Natural killer cell (primary cell): ENCODE measurements around the gene PITX3. TPM values are rescaled to one million over a fixed set of nuclear protein-coding genes. Genes with fewer than 3 reads are reported as not detected.
A peak's percentile ranks its signal among the peaks of the same experiment; 100 is the strongest.

ENCODE experiments used
- ATAC-seq, 3 donors: fragments of 150-1000 bp in 2 of 3; fragments of 200-7000 bp in 1 of 3; cut with Tn5 transposase; 1 replicate in 1 of 3; 2 replicates in 2 of 3; pipeline ENCODE4 v1.10.0; 2021; ENCODE audit warnings: mild to moderate bottlenecking in 2 of 3, moderate library complexity in 2 of 3
- DNase-seq, 2 donors: peaks; one replicate each; pipeline versions ENCODE4 v3.0.0 to v3.0.0-alpha.2; 2013 to 2021; ENCODE audit warnings: mixed read lengths in 1 of 2
- H3K27ac ChIP-seq: one replicate; pipeline ENCODE4 v1.5.1; 2013; ENCODE audit warnings: mild to moderate bottlenecking, low read length
- H3K27me3 ChIP-seq: one replicate; pipeline ENCODE4 v1.6.1; 2013; ENCODE audit warnings: low read length; ENCODE audit not compliant: control insufficient read depth, insufficient read depth
- H3K36me3 ChIP-seq: one replicate; pipeline ENCODE4 v1.6.1; 2013; ENCODE audit warnings: low read length; ENCODE audit not compliant: control insufficient read depth, insufficient read depth
- H3K4me1 ChIP-seq: one replicate; pipeline ENCODE4 v1.6.1; 2013; ENCODE audit warnings: low read length; ENCODE audit not compliant: control insufficient read depth, insufficient read depth
- H3K4me3 ChIP-seq: one replicate; pipeline ENCODE4 v1.5.1; 2013; ENCODE audit warnings: low read length
- H3K9me3 ChIP-seq: one replicate; pipeline ENCODE4 v1.6.1; 2013; ENCODE audit warnings: low read length; ENCODE audit not compliant: control insufficient read depth, insufficient read depth
- H3K27ac Mint-ChIP-seq, 2 donors: one replicate each; pipeline ENCODE4 v1.8.0; 2022; ENCODE audit warnings: mild to moderate bottlenecking in 2 of 2, mixed read lengths in 2 of 2, moderate library complexity in 1 of 2
- H3K27me3 Mint-ChIP-seq, 2 donors: one replicate each; pipeline ENCODE4 v1.8.0; 2022; ENCODE audit warnings: low read depth in 2 of 2, mixed read lengths in 2 of 2
- H3K36me3 Mint-ChIP-seq: one replicate; pipeline ENCODE4 v1.8.0; 2022; ENCODE audit warnings: mixed read lengths
- H3K4me1 Mint-ChIP-seq, 2 donors: one replicate each; pipeline ENCODE4 v1.8.0; 2022; ENCODE audit warnings: mixed read lengths in 2 of 2
- H3K4me3 Mint-ChIP-seq: one replicate; pipeline ENCODE4 v1.8.0; 2022; ENCODE audit warnings: mild to moderate bottlenecking, moderate library complexity, mixed read lengths
- H3K9me3 Mint-ChIP-seq, 2 donors: one replicate each; pipeline ENCODE4 v1.8.0; 2022; ENCODE audit warnings: mixed read lengths in 2 of 2
- WGBS: methylation state at CpG from one replicate; pipeline ENCODE4 v1.1.7; 2013; ENCODE audit warnings: missing lambda C conversion rate; ENCODE audit not compliant: insufficient coverage; 5-methylcytosine and 5-hydroxymethylcytosine counted together
- intact Hi-C: fragments of 100-400 bp; cut with micrococcal nuclease; formaldehyde crosslinking; loops from one replicate; pipeline ENCODE4 v1.14.2; 2022
- total RNA-seq, 4 donors: library from RNA; stranded (reverse); fragments of 120-200 nt in 1 of 4; gene quantifications; one replicate each; pipeline versions ENCODE4 v1.2.3 to v1.2.4, GENCODE V29; 2013 to 2022
- TF ChIP-seq, protein P1 (sequence below): fragments of 200-600 bp; IDR thresholded peaks from one replicate; pipeline ENCODE4 v1.8.0; 2022; ENCODE audit warnings: antibody characterized with exemption

The PITX3 gene
- total RNA-seq, 3 donors from 2014 or later (not counting 1 experiment from before 2014, with no cell fraction given): not detected

GRCh38 chr10:102230861-102231356 is 10.4 kb downstream of the PITX3 start:
- Mint-ChIP-seq H3K4me3 (peak overlapping the region; percentile 91), H3K4me1 (peaks cover 22 to 39% of the 10 kb centered on the region in 2 donors), H3K27me3 (peaks cover 30 to 65% of the 10 kb centered on the region in 2 donors), H3K27ac (peak overlapping the region in 1 of 2 donors; percentile 42), H3K9me3 (no peaks in the 10 kb centered on the region), H3K36me3 (no peaks in the 10 kb centered on the region)
- ATAC-seq (peak in 2 of 3 donors; percentile 17 to 20), DNase-seq (peak; percentile 45 to 73)
- H3K27me3 ChIP-seq: peaks cover 43% of the 10 kb centered on the region
- 2% methylated on average over 52 of the region's 52 CpGs for WGBS
- H3K36me3 ChIP-seq: no peaks in the 10 kb centered on the region
- H3K9me3 ChIP-seq: no peaks in the 10 kb centered on the region
- intact Hi-C loops: loop anchor here (2.0 kb wide), 1 partner anchor 168 kb away; no protein-coding TSS in a partner anchor
- TF ChIP-seq, protein P1, sequence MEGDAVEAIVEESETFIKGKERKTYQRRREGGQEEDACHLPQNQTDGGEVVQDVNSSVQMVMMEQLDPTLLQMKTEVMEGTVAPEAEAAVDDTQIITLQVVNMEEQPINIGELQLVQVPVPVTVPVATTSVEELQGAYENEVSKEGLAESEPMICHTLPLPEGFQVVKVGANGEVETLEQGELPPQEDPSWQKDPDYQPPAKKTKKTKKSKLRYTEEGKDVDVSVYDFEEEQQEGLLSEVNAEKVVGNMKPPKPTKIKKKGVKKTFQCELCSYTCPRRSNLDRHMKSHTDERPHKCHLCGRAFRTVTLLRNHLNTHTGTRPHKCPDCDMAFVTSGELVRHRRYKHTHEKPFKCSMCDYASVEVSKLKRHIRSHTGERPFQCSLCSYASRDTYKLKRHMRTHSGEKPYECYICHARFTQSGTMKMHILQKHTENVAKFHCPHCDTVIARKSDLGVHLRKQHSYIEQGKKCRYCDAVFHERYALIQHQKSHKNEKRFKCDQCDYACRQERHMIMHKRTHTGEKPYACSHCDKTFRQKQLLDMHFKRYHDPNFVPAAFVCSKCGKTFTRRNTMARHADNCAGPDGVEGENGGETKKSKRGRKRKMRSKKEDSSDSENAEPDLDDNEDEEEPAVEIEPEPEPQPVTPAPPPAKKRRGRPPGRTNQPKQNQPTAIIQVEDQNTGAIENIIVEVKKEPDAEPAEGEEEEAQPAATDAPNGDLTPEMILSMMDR: no peak
- H3K4me1 ChIP-seq: peaks cover 31% of the 10 kb centered on the region
- peak overlapping the region; percentile 25 for H3K4me3 ChIP-seq
- no peak overlapping the region for H3K27ac ChIP-seq

DNA sequence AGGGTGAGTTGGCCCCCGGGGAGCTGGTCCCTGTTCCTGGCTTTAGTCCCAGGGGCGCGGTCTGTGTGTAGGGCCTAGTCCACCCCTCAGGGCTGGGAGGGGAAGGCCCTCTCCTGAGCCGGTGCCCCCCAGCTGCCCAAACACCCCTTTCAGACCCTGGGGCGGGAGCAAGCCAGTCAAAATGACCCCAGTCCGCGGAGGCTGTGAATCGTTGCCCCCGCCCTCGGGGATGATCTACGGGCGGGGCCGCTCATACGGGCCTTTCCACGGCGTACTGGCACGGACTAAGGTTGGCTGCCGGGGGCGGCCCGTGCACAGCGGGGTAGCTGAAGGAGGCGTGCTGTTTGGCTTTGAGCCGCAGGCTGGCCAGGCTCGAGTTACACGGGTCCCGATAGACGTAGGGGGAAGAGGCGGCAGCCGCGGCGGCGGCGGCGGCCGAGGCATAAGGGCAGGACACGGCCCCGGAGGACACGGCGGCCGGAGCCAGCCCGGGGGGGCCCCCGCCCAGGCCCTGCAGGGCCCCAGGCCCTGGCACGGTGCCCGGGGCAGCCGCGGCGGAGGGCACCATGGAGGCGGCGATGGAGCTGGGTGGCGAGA is 10.9 kb downstream of the PITX3 start:
- Histone ChIP-seq H3K4me1 (peaks cover 35% of the 10 kb centered on the region), H3K36me3 (no peaks in the 10 kb centered on the region), H3K27ac (no peak overlapping the region), H3K4me3 (peak overlapping the region; percentile 25), H3K9me3 (no peaks in the 10 kb centered on the region), H3K27me3 (peaks cover 41% of the 10 kb centered on the region)
- peaks cover 24 to 60% of the 10 kb centered on the region in 2 donors for H3K27me3 Mint-ChIP-seq
- peak overlapping the region in 1 of 2 donors; percentile 42 for H3K27ac Mint-ChIP-seq
- peaks cover 26 to 44% of the 10 kb centered on the region in 2 donors for H3K4me1 Mint-ChIP-seq
- TF ChIP-seq, protein P1: no peak
- no peaks in the 10 kb centered on the region for H3K36me3 Mint-ChIP-seq
- no peaks in the 10 kb centered on the region for H3K9me3 Mint-ChIP-seq
- intact Hi-C loops: loop anchor here (2.0 kb wide), 1 partner anchor 168 kb away; no protein-coding TSS in a partner anchor
- ATAC-seq (peak in 2 of 3 donors; percentile 12 to 18), DNase-seq (peak; percentile 27 to 59)
- peak overlapping the region; percentile 91 for H3K4me3 Mint-ChIP-seq
- WGBS: 2% methylated on average over 50 of the region's 50 CpGs

- H3K9me3 Mint-ChIP-seq: no peaks in the 10 kb centered on the region
- 1% methylated on average over 24 of the region's 24 CpGs for WGBS
- no peaks in the 10 kb centered on the region for H3K36me3 Mint-ChIP-seq
- Histone ChIP-seq H3K36me3 (no peaks in the 10 kb centered on the region), H3K4me3 (peak overlapping the region; percentile 18), H3K27ac (no peak overlapping the region), H3K4me1 (peaks cover 35% of the 10 kb centered on the region), H3K9me3 (no peaks in the 10 kb centered on the region), H3K27me3 (peaks cover 41% of the 10 kb centered on the region)
- intact Hi-C loops: loop anchor here (1.0 to 2.0 kb wide), 4 partner anchors 122 to 354 kb away; no protein-coding TSS in a partner anchor
- peak overlapping the region; percentile 91 for H3K4me3 Mint-ChIP-seq
- TF ChIP-seq, protein P1: peak; percentile 94
- H3K27ac Mint-ChIP-seq: no peak overlapping the region
- peaks cover 21 to 57% of the 10 kb centered on the region in 2 donors for H3K27me3 Mint-ChIP-seq
- DNase-seq (peak; percentile 83 to 94), ATAC-seq (peak; percentile 61 to 74 (median 62))
- H3K4me1 Mint-ChIP-seq: peaks cover 26 to 44% of the 10 kb centered on the region in 2 donors
These were observed 11.5 kb downstream of the PITX3 start for GRCh38 chr10:102229810-102230263.
